ENCODE results near the gene CD59.

GRCh38 chr11:33751878-33752277 lies 15.7 kb upstream of the CD59 start:
- TF ChIP-seq CTCF (IDR thresholded peaks at IDR 0.05; ENCODE audit: poor library complexity) (no peak), EZH2 (IDR thresholded peaks at IDR 0.05; ENCODE audit: borderline replicate concordance) (no peak)
